H9 (cell line): Measurements from ENCODE around the gene FAM180B. TPM values are rescaled to one million over a fixed set of nuclear protein-coding genes. Genes with fewer than 3 reads are reported as not detected.

ENCODE experiments used
- DNase-seq: peaks from one replicate; pipeline ENCODE4 v3.0.0-alpha.2; 2017
- H2AFZ ChIP-seq: one replicate; pipeline ENCODE4 v1.6.1; 2013; ENCODE audit warnings: mild to moderate bottlenecking, low read length, control low read depth, moderate library complexity
- H2AK5ac ChIP-seq: 2 replicates; pipeline ENCODE4 v1.6.1; 2013; ENCODE audit warnings: low read length, control low read depth, mixed read lengths; ENCODE audit not compliant: insufficient read length
- H2BK120ac ChIP-seq: one replicate; pipeline ENCODE4 v1.6.1; 2013; ENCODE audit warnings: low read depth, mild to moderate bottlenecking, low read length, control low read depth, inconsistent platforms; ENCODE audit not compliant: poor library complexity, severe bottlenecking
- H2BK12ac ChIP-seq: 2 replicates; pipeline ENCODE4 v1.6.1; 2013; ENCODE audit warnings: low read length, control low read depth, mixed read lengths, low read depth; ENCODE audit not compliant: insufficient read length
- H2BK15ac ChIP-seq: 2 replicates; pipeline ENCODE4 v1.6.1; 2013; ENCODE audit warnings: low read depth, low read length, control low read depth
- H2BK20ac ChIP-seq: one replicate; pipeline ENCODE4 v1.6.1; 2013; ENCODE audit warnings: low read depth, mild to moderate bottlenecking, low read length, control low read depth, inconsistent platforms; ENCODE audit not compliant: poor library complexity, severe bottlenecking
- H2BK5ac ChIP-seq: 2 replicates; pipeline ENCODE4 v1.6.1; 2013; ENCODE audit warnings: low read length, control low read depth, mixed read lengths; ENCODE audit not compliant: insufficient read length
- H3K14ac ChIP-seq: 2 replicates; pipeline ENCODE4 v1.6.1; 2013; ENCODE audit warnings: low read length, control low read depth; ENCODE audit not compliant: insufficient read depth
- H3K18ac ChIP-seq: 2 replicates; pipeline ENCODE4 v1.6.1; 2013; ENCODE audit warnings: low read depth, mild to moderate bottlenecking, mixed read lengths, low read length, control low read depth; ENCODE audit not compliant: insufficient read length
- H3K23ac ChIP-seq: 2 replicates; pipeline ENCODE4 v1.6.1; 2013; ENCODE audit warnings: low read length, control low read depth, mixed read lengths, low read depth; ENCODE audit not compliant: insufficient read length
- H3K23me2 ChIP-seq: 2 replicates; pipeline ENCODE4 v1.6.1; 2013; ENCODE audit warnings: low read depth, mild to moderate bottlenecking, mixed read lengths, low read length, control low read depth; ENCODE audit not compliant: insufficient read length, poor library complexity, severe bottlenecking
- H3K27ac ChIP-seq: 2 replicates; pipeline ENCODE4 v1.5.1; 2013; ENCODE audit warnings: low read length, control low read depth, mixed read lengths, low read depth; ENCODE audit not compliant: insufficient read length
- H3K27me3 ChIP-seq: 2 replicates; pipeline ENCODE4 v1.6.1; 2013; ENCODE audit warnings: low read length, control low read depth, inconsistent platforms; ENCODE audit not compliant: insufficient read depth
- H3K4ac ChIP-seq: 2 replicates; pipeline ENCODE4 v1.6.1; 2013; ENCODE audit warnings: low read depth, mild to moderate bottlenecking, control low read depth, inconsistent platforms, low read length, moderate library complexity
- H3K4me1 ChIP-seq: 2 replicates; pipeline ENCODE4 v1.6.1; 2013; ENCODE audit warnings: low read length, control low read depth, inconsistent platforms; ENCODE audit not compliant: insufficient read depth
- H3K4me2 ChIP-seq: 2 replicates; pipeline ENCODE4 v1.6.1; 2013; ENCODE audit warnings: low read length, control low read depth, mixed read lengths; ENCODE audit not compliant: insufficient read length, insufficient read depth
- H3K56ac ChIP-seq: 2 replicates; pipeline ENCODE4 v1.6.1; 2013; ENCODE audit warnings: low read depth, mild to moderate bottlenecking, mixed read lengths, low read length, control low read depth; ENCODE audit not compliant: insufficient read length
- H3K79me1 ChIP-seq: 2 replicates; pipeline ENCODE4 v1.6.1; 2013; ENCODE audit warnings: low read depth, mild to moderate bottlenecking, moderate library complexity, low read length, control low read depth, inconsistent platforms; ENCODE audit not compliant: insufficient read depth, poor library complexity, severe bottlenecking
- H3K79me2 ChIP-seq: 2 replicates; pipeline ENCODE4 v1.6.1; 2013; ENCODE audit warnings: low read length, control low read depth, inconsistent platforms; ENCODE audit not compliant: insufficient read depth
- H3K9ac ChIP-seq: 2 replicates; pipeline ENCODE4 v1.6.1; 2013; ENCODE audit warnings: low read length, control low read depth, mixed read lengths; ENCODE audit not compliant: insufficient read length; ENCODE audit errors: extremely low read depth
- H3K9me3 ChIP-seq: one replicate; pipeline ENCODE4 v1.6.1; 2013; ENCODE audit warnings: low read depth, low read length, inconsistent platforms; ENCODE audit not compliant: control insufficient read depth
- H3T11ph ChIP-seq: one replicate; pipeline ENCODE4 v1.6.1; 2013; ENCODE audit warnings: mild to moderate bottlenecking, low read length, control low read depth, inconsistent platforms
- H4K20me1 ChIP-seq: one replicate; pipeline ENCODE4 v1.6.1; 2013; ENCODE audit not compliant: control insufficient read depth, insufficient read length, insufficient read depth
- H4K5ac ChIP-seq: 2 replicates; pipeline ENCODE4 v1.6.1; 2013; ENCODE audit warnings: low read depth, mild to moderate bottlenecking, mixed read lengths, low read length, control low read depth; ENCODE audit not compliant: insufficient read length
- H4K8ac ChIP-seq: replicated peaks from 2 replicates; pipeline ENCODE4 v1.6.1; 2013; ENCODE audit warnings: low read length, control low read depth, mixed read lengths, low read depth; ENCODE audit not compliant: insufficient read length
- H4K91ac ChIP-seq: 2 replicates; pipeline ENCODE4 v1.6.1; 2013; ENCODE audit warnings: low read depth, mild to moderate bottlenecking, moderate library complexity, mixed read lengths, low read length, control low read depth; ENCODE audit not compliant: insufficient read length
- H3K27ac Mint-ChIP-seq, 3 experiments: 2 replicates in 2 of 3; 3 replicates in 1 of 3; pipeline ENCODE4 v1.8.0; 2020 to 2021; ENCODE audit warnings: mixed read lengths in 3 of 3, mild to moderate bottlenecking in 1 of 3, moderate library complexity in 1 of 3
- H3K27me3 Mint-ChIP-seq: 2 replicates; pipeline ENCODE4 v1.8.0; 2021; ENCODE audit warnings: low read depth, mild to moderate bottlenecking, moderate library complexity, mixed read lengths
- H3K36me3 Mint-ChIP-seq, 3 experiments: 2 replicates in 2 of 3; 3 replicates in 1 of 3; pipeline ENCODE4 v1.8.0; 2020 to 2021; ENCODE audit warnings: low read depth in 3 of 3, mixed read lengths in 3 of 3; ENCODE audit not compliant: insufficient read depth in 1 of 3
- H3K4me1 Mint-ChIP-seq, 2 experiments: 2 replicates each; pipeline ENCODE4 v1.8.0; 2020; ENCODE audit warnings: mixed read lengths in 2 of 2
- H3K4me3 Mint-ChIP-seq, 2 experiments: 2 replicates in 1 of 2; 3 replicates in 1 of 2; pipeline ENCODE4 v1.8.0; 2020 to 2021; ENCODE audit warnings: mild to moderate bottlenecking in 2 of 2, mixed read lengths in 2 of 2, moderate library complexity in 1 of 2
- H3K9me3 Mint-ChIP-seq, 2 experiments: 2 replicates in 1 of 2; 3 replicates in 1 of 2; pipeline ENCODE4 v1.8.0; 2020; ENCODE audit warnings: mild to moderate bottlenecking in 2 of 2, mixed read lengths in 2 of 2, moderate library complexity in 1 of 2
- WGBS: extraction: QIAGEN DNeasy Blood & Tissue Kit; methylation state at CpG from one replicate; pipeline ENCODE4 v1.1.7; 2013; ENCODE audit warnings: missing lambda C conversion rate, low lambda C conversion rate, mixed read lengths; ENCODE audit not compliant: insufficient read length; ENCODE audit errors: extremely low coverage; 5-methylcytosine and 5-hydroxymethylcytosine counted together
- total RNA-seq: library from RNA; stranded (reverse); gene quantifications from 2 replicates; pipeline ENCODE4 v1.2.1, GENCODE V29; 2021
- TF ChIP-seq, protein P1 (sequence below): fragments of 200-600 bp; sonication (generic); conservative IDR thresholded peaks from 3 replicates; pipeline ENCODE4 v1.8.0; 2021; ENCODE audit warnings: antibody characterized with exemption, mild to moderate bottlenecking

The FAM180B gene
- total RNA-seq, 1 experiment from 2014 or later = 0.37 TPM

DNA sequence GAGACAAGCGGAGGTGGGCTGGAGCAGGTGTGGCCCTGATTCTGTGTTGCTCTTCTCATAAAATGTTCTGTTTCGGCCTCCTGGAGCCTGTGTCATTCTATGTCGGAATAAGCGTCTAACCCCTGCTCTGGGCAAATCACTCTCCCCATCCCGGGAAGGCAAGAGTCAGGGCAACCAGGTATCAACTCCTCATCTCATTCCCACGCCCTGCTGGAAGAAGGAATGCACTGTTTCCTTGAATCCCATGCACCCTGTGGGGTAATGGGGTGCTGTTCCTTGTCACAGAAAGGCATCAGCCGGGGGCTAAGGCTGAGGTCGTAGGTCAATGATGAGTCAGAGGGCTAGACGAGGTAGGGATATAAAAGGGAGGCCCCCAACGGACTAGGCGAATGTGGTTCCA is 2.6 kb downstream of the FAM180B start:
- Mint-ChIP-seq H3K9me3 (no peaks in the 10 kb centered on the region; a peak in 1 of 5 replicates), H3K27ac (no peak overlapping the region), H3K4me3 (no peak overlapping the region), H3K36me3 (peaks cover 3 to 12% (median 5%) of the 10 kb centered on the region in 3 experiments; a peak in 6 of 7 replicates), H3K27me3 (peaks cover 23% of the 10 kb centered on the region), H3K4me1 (peaks cover 9 to 17% of the 10 kb centered on the region in 2 experiments)
- Histone ChIP-seq H3K56ac (no peak overlapping the region), H3T11ph (no peak overlapping the region), H4K20me1 (no peaks in the 10 kb centered on the region), H3K79me2 (no peaks in the 10 kb centered on the region), H3K4me2 (no peak overlapping the region), H2AFZ (no peak overlapping the region), H3K23me2 (peaks cover 8% of the 10 kb centered on the region), H2BK20ac (no peak overlapping the region), H2BK120ac (no peak overlapping the region), H2BK5ac (no peak overlapping the region), H3K79me1 (no peaks in the 10 kb centered on the region), H4K91ac (no peak overlapping the region), H3K27ac (no peak overlapping the region), H2AK5ac (no peak overlapping the region), H2BK15ac (no peak overlapping the region), H4K5ac (no peak overlapping the region), H3K23ac (no peak overlapping the region), H3K4ac (no peak overlapping the region), H3K14ac (no peak overlapping the region), H3K4me1 (no peaks in the 10 kb centered on the region), H2BK12ac (no peak overlapping the region), H3K27me3 (peaks cover 8% of the 10 kb centered on the region; the same call in 1 of the 2 replicates), H3K9ac (no peak overlapping the region), H3K9me3 (no peaks in the 10 kb centered on the region), H4K8ac (no peak overlapping the region), H3K18ac (no peak overlapping the region)
- WGBS = no CpG with 5 or more reads among the region's 11 CpGs
- no peak for DNase-seq
- TF ChIP-seq, protein P1, sequence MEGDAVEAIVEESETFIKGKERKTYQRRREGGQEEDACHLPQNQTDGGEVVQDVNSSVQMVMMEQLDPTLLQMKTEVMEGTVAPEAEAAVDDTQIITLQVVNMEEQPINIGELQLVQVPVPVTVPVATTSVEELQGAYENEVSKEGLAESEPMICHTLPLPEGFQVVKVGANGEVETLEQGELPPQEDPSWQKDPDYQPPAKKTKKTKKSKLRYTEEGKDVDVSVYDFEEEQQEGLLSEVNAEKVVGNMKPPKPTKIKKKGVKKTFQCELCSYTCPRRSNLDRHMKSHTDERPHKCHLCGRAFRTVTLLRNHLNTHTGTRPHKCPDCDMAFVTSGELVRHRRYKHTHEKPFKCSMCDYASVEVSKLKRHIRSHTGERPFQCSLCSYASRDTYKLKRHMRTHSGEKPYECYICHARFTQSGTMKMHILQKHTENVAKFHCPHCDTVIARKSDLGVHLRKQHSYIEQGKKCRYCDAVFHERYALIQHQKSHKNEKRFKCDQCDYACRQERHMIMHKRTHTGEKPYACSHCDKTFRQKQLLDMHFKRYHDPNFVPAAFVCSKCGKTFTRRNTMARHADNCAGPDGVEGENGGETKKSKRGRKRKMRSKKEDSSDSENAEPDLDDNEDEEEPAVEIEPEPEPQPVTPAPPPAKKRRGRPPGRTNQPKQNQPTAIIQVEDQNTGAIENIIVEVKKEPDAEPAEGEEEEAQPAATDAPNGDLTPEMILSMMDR = no peak
